HEK293 (cell line): ENCODE measurements around the gene SAMD11.

Source experiments
- BCL11A ChIP-seq: fragments of 450-650 bp; formaldehyde crosslinking; IDR thresholded peaks from 2 replicates; pipeline ENCODE4 v1.5.1; 2016; ENCODE audit warnings: low read depth, missing biosample characterization, missing genetic modification characterization
- CTCF ChIP-seq: fragments of 450-650 bp; formaldehyde crosslinking; IDR thresholded peaks from 2 replicates; pipeline ENCODE4 v1.5.1; 2016; ENCODE audit warnings: missing biosample characterization, missing genetic modification characterization
- ZBTB1 ChIP-seq: fragments of 450-650 bp; formaldehyde crosslinking; IDR thresholded peaks from 2 replicates; pipeline ENCODE4 v1.5.1; 2016; ENCODE audit warnings: missing biosample characterization, missing genetic modification characterization
- ZNF10 ChIP-seq: fragments of 450-650 bp; formaldehyde crosslinking; IDR thresholded peaks from 2 replicates; pipeline ENCODE4 v1.5.1; 2017; ENCODE audit warnings: missing biosample characterization, missing genetic modification characterization
- ZNF18 ChIP-seq: fragments of 450-650 bp; formaldehyde crosslinking; IDR thresholded peaks from 2 replicates; pipeline ENCODE4 v1.5.1; 2016; ENCODE audit warnings: missing biosample characterization, missing genetic modification characterization
- ZNF19 ChIP-seq: fragments of 450-650 bp; formaldehyde crosslinking; IDR thresholded peaks from 2 replicates; pipeline ENCODE4; 2016; ENCODE audit warnings: missing biosample characterization, missing genetic modification characterization, low read depth
- ZNF335 ChIP-seq: fragments of 450-650 bp; formaldehyde crosslinking; conservative IDR thresholded peaks from 2 replicates; pipeline ENCODE4 v1.5.1; 2016; ENCODE audit warnings: missing biosample characterization, missing genetic modification characterization
- ZNF350 ChIP-seq: fragments of 450-650 bp; formaldehyde crosslinking; IDR thresholded peaks from 2 replicates; pipeline ENCODE4 v1.5.0; 2017; ENCODE audit warnings: missing biosample characterization, mild to moderate bottlenecking, missing genetic modification characterization
- ZNF37A ChIP-seq: fragments of 450-650 bp; IDR thresholded peaks from 2 replicates; pipeline ENCODE4 v1.5.1; 2018; ENCODE audit warnings: missing biosample characterization, missing genetic modification characterization
- ZNF623 ChIP-seq: fragments of 450-650 bp; formaldehyde crosslinking; IDR thresholded peaks from 2 replicates; pipeline ENCODE4 v1.5.1; 2016; ENCODE audit warnings: missing biosample characterization, missing genetic modification characterization
- ZNF701 ChIP-seq: fragments of 450-650 bp; formaldehyde crosslinking; IDR thresholded peaks from 2 replicates; pipeline ENCODE4 v1.5.1; 2016; ENCODE audit warnings: missing biosample characterization, missing genetic modification characterization
- ZNF792 ChIP-seq: fragments of 450-650 bp; formaldehyde crosslinking; IDR thresholded peaks from 2 replicates; pipeline ENCODE4 v1.5.1; 2016; ENCODE audit warnings: missing biosample characterization, missing genetic modification characterization
- TF ChIP-seq, protein P1 (sequence below): fragments of 450-650 bp; formaldehyde crosslinking; IDR thresholded peaks from 2 replicates; pipeline ENCODE4 v1.5.1; 2016; ENCODE audit warnings: missing biosample characterization, missing genetic modification characterization, low read depth
- TF ChIP-seq, protein P2 (sequence below): fragments of 450-650 bp; formaldehyde crosslinking; IDR thresholded peaks from 2 replicates; pipeline ENCODE4 v1.5.1; 2016; ENCODE audit warnings: missing biosample characterization, missing genetic modification characterization

- TF ChIP-seq ZNF18 (no peak), CTCF (tag by site-specific recombination) (no peak), ZNF335 (tag by site-specific recombination) (no peak), ZNF792 (tag by site-specific recombination) (no peak), ZNF350 (tag by site-specific recombination) (no peak), ZNF623 (no peak), ZNF701 (tag by site-specific recombination) (no peak), ZNF19 (tag by site-specific recombination) (no peak), ZBTB1 (no peak), ZNF37A (tag by site-specific recombination) (no peak), BCL11A (tag by site-specific recombination) (peak; percentile 7; the same call in 1 of the 2 replicates), ZNF10 (tag by site-specific recombination) (no peak)
- TF ChIP-seq, protein P1, sequence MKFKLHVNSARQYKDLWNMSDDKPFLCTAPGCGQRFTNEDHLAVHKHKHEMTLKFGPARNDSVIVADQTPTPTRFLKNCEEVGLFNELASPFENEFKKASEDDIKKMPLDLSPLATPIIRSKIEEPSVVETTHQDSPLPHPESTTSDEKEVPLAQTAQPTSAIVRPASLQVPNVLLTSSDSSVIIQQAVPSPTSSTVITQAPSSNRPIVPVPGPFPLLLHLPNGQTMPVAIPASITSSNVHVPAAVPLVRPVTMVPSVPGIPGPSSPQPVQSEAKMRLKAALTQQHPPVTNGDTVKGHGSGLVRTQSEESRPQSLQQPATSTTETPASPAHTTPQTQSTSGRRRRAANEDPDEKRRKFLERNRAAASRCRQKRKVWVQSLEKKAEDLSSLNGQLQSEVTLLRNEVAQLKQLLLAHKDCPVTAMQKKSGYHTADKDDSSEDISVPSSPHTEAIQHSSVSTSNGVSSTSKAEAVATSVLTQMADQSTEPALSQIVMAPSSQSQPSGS (tag by site-specific recombination), result no peak
- TF ChIP-seq, protein P2, sequence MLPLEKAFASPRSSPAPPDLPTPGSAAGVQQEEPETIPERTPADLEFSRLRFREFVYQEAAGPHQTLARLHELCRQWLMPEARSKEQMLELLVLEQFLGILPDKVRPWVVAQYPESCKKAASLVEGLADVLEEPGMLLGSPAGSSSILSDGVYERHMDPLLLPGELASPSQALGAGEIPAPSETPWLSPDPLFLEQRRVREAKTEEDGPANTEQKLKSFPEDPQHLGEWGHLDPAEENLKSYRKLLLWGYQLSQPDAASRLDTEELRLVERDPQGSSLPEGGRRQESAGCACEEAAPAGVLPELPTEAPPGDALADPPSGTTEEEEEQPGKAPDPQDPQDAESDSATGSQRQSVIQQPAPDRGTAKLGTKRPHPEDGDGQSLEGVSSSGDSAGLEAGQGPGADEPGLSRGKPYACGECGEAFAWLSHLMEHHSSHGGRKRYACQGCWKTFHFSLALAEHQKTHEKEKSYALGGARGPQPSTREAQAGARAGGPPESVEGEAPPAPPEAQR (tag by site-specific recombination), result no peak
Measured at GRCh38 chr1:965526-966134, 41.9 kb downstream of the SAMD11 start.
